K562 (cell line): ENCODE results near the gene PIWIL1. TPM values are rescaled to one million over a fixed set of nuclear protein-coding genes. Genes with fewer than 3 reads are reported as not detected.

ENCODE experiments used
- ATAC-seq: fragments of 200-7000 bp; cut with Tn5 transposase; 3 replicates; pipeline ENCODE4 v1.9.1; 2020; ENCODE audit warnings: moderate library complexity
- BruUV-seq: library from RNA; stranded (reverse); fragments of 400-500 nt; replicated peaks from 2 replicates; lab custom pipeline; 2021; lab: Mats Ljungman, UMichigan
- CTCF ChIA-PET: fragments of 300-600 bp; formaldehyde crosslinking; extraction: SDS; loops from one replicate; lab custom pipeline; 2021; ENCODE audit warnings: low intra/inter-chr PET ratio; lab: Yijun Ruan, JAX
- POLR2A ChIA-PET: fragments of 300-600, 350-650 bp; sonication (Branson Sonifier 250); formaldehyde crosslinking; extraction: SDS; loops from one replicate; lab custom pipeline; 2021; ENCODE audit warnings: antibody characterized with exemption, inconsistent platforms; lab: Yijun Ruan, JAX
- DNase-seq, 4 experiments: peaks; one replicate each; pipeline versions ENCODE4 v3.0.0 to v3.0.0-alpha.2; 2011 to 2018; ENCODE audit warnings: low spot score in 3 of 4, mixed read lengths in 3 of 4; ENCODE audit errors: extremely low read depth in 1 of 4
- FAIRE-seq: peaks from 2 replicates; lab custom pipeline; 2011; peaks lifted over from hg19 to GRCh38; lab: Jason Lieb, UNC
- H2AFZ ChIP-seq: 2 replicates; pipeline ENCODE4 v1.6.0; 2011; ENCODE audit warnings: low read depth, low read length, control low read depth, inconsistent platforms
- H3K27ac ChIP-seq: fragments of 200-600 bp; 3 replicates; pipeline ENCODE4 v1.8.0; 2011; ENCODE audit warnings: low read depth, mild to moderate bottlenecking, control low read depth, inconsistent platforms, low read length, moderate library complexity, mixed read lengths; ENCODE audit errors: extremely low read depth
- H3K27me3 ChIP-seq, 2 experiments: fragments of 300-600 bp in 1 of 2; 2 replicates in 1 of 2; 3 replicates in 1 of 2; pipeline versions ENCODE4 v1.6.0 to v1.8.0; 2011; ENCODE audit warnings: inconsistent platforms in 2 of 2, low read length in 2 of 2, mild to moderate bottlenecking in 1 of 2, mixed read lengths in 1 of 2, moderate library complexity in 1 of 2; ENCODE audit not compliant: control insufficient read depth in 2 of 2, insufficient read depth in 2 of 2
- H3K36me3 ChIP-seq: fragments of 300-600 bp; 3 replicates; pipeline ENCODE4 v1.8.0; 2011; ENCODE audit warnings: mild to moderate bottlenecking, low read length, inconsistent platforms; ENCODE audit not compliant: control insufficient read depth, insufficient read depth
- H3K4me1 ChIP-seq, 2 experiments: fragments of 200-600 bp in 1 of 2; replicated peaks in 1 of 2; 2 replicates in 1 of 2; 3 replicates in 1 of 2; pipeline versions ENCODE4 v1.5.1 to v1.8.0; 2011; ENCODE audit warnings: inconsistent platforms in 2 of 2, low read length in 2 of 2, mild to moderate bottlenecking in 1 of 2, mixed read lengths in 1 of 2, moderate library complexity in 1 of 2; ENCODE audit not compliant: control insufficient read depth in 2 of 2, insufficient read depth in 2 of 2
- H3K4me2 ChIP-seq: 2 replicates; pipeline ENCODE4 v1.6.1; 2011; ENCODE audit warnings: low read length, control low read depth, inconsistent platforms, mixed read lengths; ENCODE audit not compliant: insufficient read depth
- H3K4me3 ChIP-seq: fragments of 200-600 bp; sonication (generic), shearing (Covaris generic); 2 replicates; pipeline ENCODE4 v1.5.1; 2016; ENCODE audit warnings: control low read depth, inconsistent platforms
- H3K79me2 ChIP-seq: fragments of 200-600 bp; 3 replicates; pipeline ENCODE4 v1.8.0; 2011; ENCODE audit warnings: low read length, inconsistent platforms; ENCODE audit not compliant: control insufficient read depth, insufficient read depth
- H3K9ac ChIP-seq, 2 experiments: 2 replicates each; pipeline versions ENCODE4 v1.6.0 to v1.6.1; 2011; ENCODE audit warnings: low read depth in 2 of 2, low read length in 2 of 2, control low read depth in 1 of 2, inconsistent platforms in 1 of 2, mild to moderate bottlenecking in 1 of 2, mixed read lengths in 1 of 2; ENCODE audit not compliant: insufficient read depth in 1 of 2
- H3K9me1 ChIP-seq: one replicate; pipeline ENCODE4 v1.6.0; 2011; ENCODE audit warnings: inconsistent platforms, mild to moderate bottlenecking, low read length, moderate library complexity; ENCODE audit not compliant: control insufficient read depth, insufficient read depth
- H3K9me3 ChIP-seq: replicated peaks from 2 replicates; pipeline ENCODE4 v1.5.1; 2011; ENCODE audit warnings: low read depth, low read length, inconsistent platforms; ENCODE audit not compliant: control insufficient read depth, insufficient read depth
- H4K20me1 ChIP-seq: replicated peaks from 2 replicates; pipeline ENCODE4 v1.6.1; 2011; ENCODE audit warnings: low read length, inconsistent platforms, mixed read lengths; ENCODE audit not compliant: control insufficient read depth, insufficient read depth
- CBFA2T3 ChIP-seq: fragments of 450-650 bp; IDR thresholded peaks from 2 replicates; pipeline ENCODE4 v1.6.1; 2017
- CBX1 ChIP-seq: sonication (generic); IDR thresholded peaks from 2 replicates; pipeline ENCODE4 v1.6.1; 2016; ENCODE audit warnings: antibody characterized with exemption, low read depth, mild to moderate bottlenecking
- CHD7 ChIP-seq: fragments of 200-600 bp; sonication (generic); IDR thresholded peaks from one replicate; pipeline ENCODE4 v1.6.1; 2012; ENCODE audit warnings: mild to moderate bottlenecking, low read depth, low read length, inconsistent platforms
- ETS1 ChIP-seq: conservative IDR thresholded peaks from 2 replicates; pipeline ENCODE4 v1.6.1; 2011; ENCODE audit warnings: low read depth, mild to moderate bottlenecking, low read length; ENCODE audit not compliant: control insufficient read depth
- EZH2 ChIP-seq: IDR thresholded peaks from 2 replicates; pipeline ENCODE4 v1.6.1; 2012; ENCODE audit warnings: low read depth, mild to moderate bottlenecking, inconsistent platforms, low read length, borderline replicate concordance
- HES1 ChIP-seq: fragments of 450-650 bp; IDR thresholded peaks from 2 replicates; pipeline ENCODE4 v1.6.1; 2016; ENCODE audit warnings: low read depth, mild to moderate bottlenecking, moderate library complexity
- MAFF ChIP-seq: IDR thresholded peaks from 2 replicates; pipeline ENCODE4 v1.6.1; 2012; ENCODE audit warnings: low read length, improper control_type of control experiment
- NCOA6 ChIP-seq: fragments of 450-650 bp; IDR thresholded peaks from 2 replicates; pipeline ENCODE4 v1.6.1; 2017; ENCODE audit warnings: mild to moderate bottlenecking
- ZC3H8 ChIP-seq: fragments of 450-650 bp; IDR thresholded peaks from 2 replicates; pipeline ENCODE4 v1.6.1; 2017
- WGBS: fragments of 100-300 bp; shearing (Covaris generic); methylation state at CpG from one replicate; pipeline ENCODE4 v1.1.6; 2016; ENCODE audit warnings: low coverage, mixed read lengths; ENCODE audit not compliant: insufficient coverage; ENCODE audit errors: missing lambda C conversion rate; 5-methylcytosine and 5-hydroxymethylcytosine counted together
- in situ Hi-C: fragments of 300-500 bp; cut with MboI; formaldehyde crosslinking; loops from 4 replicates; pipeline ENCODE4 v1.15.0; 2018; ENCODE audit warnings: inconsistent platforms, mixed read lengths
- intact Hi-C: fragments of 100-400 bp; cut with micrococcal nuclease; formaldehyde crosslinking; loops from 2 replicates; pipeline ENCODE4 v1.14.2; 2022
- polyA plus RNA-seq, 8 experiments: library from polyadenylated mRNA; depleted of rRNA in 4 of 8; stranded (reverse) in 5 of 8; unstranded in 3 of 8; fragments of >200 nt; fragmentation: Nextera tagmentation in 2 of 8; fragmentation: Illumina TruSeq in 1 of 8; extraction: Ambion mirVana in 2 of 8; extraction: Trizol in 1 of 8; gene quantifications; 2 replicates each; pipeline versions ENCODE4 v1.2.1 to v1.2.3, GENCODE V29; 2011 to 2014; ENCODE audit warnings: inconsistent platforms in 1 of 8, missing spikeins in 1 of 8
- total RNA-seq, 7 experiments: library from RNA; depleted of rRNA in 6 of 7; stranded (reverse); fragments of >200 nt in 6 of 7; fragmentation: Illumina TruSeq in 2 of 7; extraction: Trizol in 2 of 7; gene quantifications; 2 replicates each; pipeline versions ENCODE4 v1.2.1 to v1.2.3, GENCODE V29; 2011 to 2021; ENCODE audit warnings: low replicate concordance in 1 of 7

The PIWIL1 gene
- total and polyA plus RNA-seq, 9 of the 15 experiments (the other 6 are each of a cell fraction or from before 2014, with no cell fraction given) = not detected

- DNase-seq (no peak), FAIRE-seq (no peak), ATAC-seq (no peak)
- peaks cover 0 to 3% of the 10 kb centered on the region in 2 experiments; a peak in 2 of 5 replicates for H3K4me1 ChIP-seq
- 38% methylated on average over 30 of the region's 82 CpGs for WGBS
- no peaks in the 10 kb centered on the region for H3K9me1 ChIP-seq
- no TSS peak for BruUV-seq
- ChIA-PET POLR2A (interaction anchor here (1.0 kb wide), 1 partner anchor 11 kb away, joined by 4 read pairs; no protein-coding TSS in a partner anchor), CTCF (no interaction called here)
- H3K79me2 ChIP-seq = no peaks in the 10 kb centered on the region
- no peak overlapping the region for H3K27ac ChIP-seq
- intact Hi-C loops (loop anchor here (5.0 kb wide), 1 partner anchor 292 kb away; no protein-coding TSS in a partner anchor), in situ Hi-C loops (no loop called here)
- H3K9ac ChIP-seq = no peak overlapping the region
- H3K4me3 ChIP-seq = no peak overlapping the region
- H2AFZ ChIP-seq = no peak overlapping the region
- H4K20me1 ChIP-seq = no peaks in the 10 kb centered on the region
- no peaks in the 10 kb centered on the region for H3K9me3 ChIP-seq
- H3K36me3 ChIP-seq = no peaks in the 10 kb centered on the region
- H3K27me3 ChIP-seq = peaks cover 0 to 15% of the 10 kb centered on the region in 2 experiments; a peak in 1 of 5 replicates
- no peak overlapping the region for H3K4me2 ChIP-seq
- TF ChIP-seq CBX1 (no peak), EZH2 (no peak), HES1 (no peak), MAFF (no peak), CHD7 (no peak), ZC3H8 (no peak), ETS1 (no peak), CBFA2T3 (no peak), NCOA6 (no peak)
These were observed 1.3 kb downstream of the PIWIL1 start for GRCh38 chr12:130338794-130339601.
